ENCODE data around the gene PPP2R2B. TPM values are rescaled to one million over a fixed set of nuclear protein-coding genes. Genes with fewer than 3 reads are reported as not detected.

The PPP2R2B gene
- polyA plus RNA-seq, 1 donor (not counting 4 experiments of a cell fraction or from before 2014, with no cell fraction given), result 0.33 TPM

DNA sequence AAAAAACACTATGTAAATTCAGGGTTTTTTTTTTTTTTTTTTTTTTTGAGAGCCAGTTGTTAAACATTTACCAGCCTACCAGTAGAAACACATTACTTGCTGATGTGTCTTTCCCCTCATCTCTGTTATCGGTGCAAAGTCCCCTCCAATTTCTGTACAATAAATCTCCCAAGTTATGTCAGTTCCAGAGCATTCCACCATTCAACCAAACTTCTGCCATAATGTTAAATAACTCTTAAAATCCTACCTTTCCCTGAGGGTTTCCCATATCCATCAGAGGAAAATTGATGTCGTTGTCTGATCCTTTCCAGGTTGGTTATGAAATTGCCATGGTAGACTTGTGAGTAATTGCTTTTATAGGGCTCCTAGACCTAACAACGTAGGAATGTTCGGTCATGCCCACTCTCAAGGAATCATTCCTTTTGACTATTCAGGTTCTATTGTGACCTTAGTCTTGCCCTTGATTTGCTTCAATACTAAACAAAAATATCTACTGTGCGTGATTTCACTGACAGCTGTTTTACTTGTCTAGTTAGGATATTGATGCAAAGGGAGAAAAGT is 5.6 kb upstream of the PPP2R2B start:
- H3K4me2 ChIP-seq (ENCODE audit: control insufficient read depth, extremely low read depth, insufficient read depth, low read depth, low read length), result peak overlapping the region; percentile 66
- no peaks in the 10 kb centered on the region for H3K9me1 ChIP-seq (ENCODE audit: control insufficient read depth, extremely low read depth, insufficient read depth, low read length)
- no peak for DNase-seq (ENCODE audit: low read depth, low spot score)
- peaks cover 5% of the 10 kb centered on the region for H3K27me3 ChIP-seq (ENCODE audit: control insufficient read depth, extremely low read depth, insufficient read depth, low read length)
- H3K36me3 ChIP-seq (ENCODE audit: control insufficient read depth in 2 of 2, extremely low read depth in 1 of 2, insufficient read depth in 2 of 2, low read length in 2 of 2), result no peaks in the 10 kb centered on the region
- H3K9ac ChIP-seq (ENCODE audit: control insufficient read depth, extremely low read depth, insufficient read depth, low read length), result no peak overlapping the region
- no peak overlapping the region for H2AFZ ChIP-seq (ENCODE audit: control insufficient read depth, low read length)
- TF ChIP-seq, protein P1, sequence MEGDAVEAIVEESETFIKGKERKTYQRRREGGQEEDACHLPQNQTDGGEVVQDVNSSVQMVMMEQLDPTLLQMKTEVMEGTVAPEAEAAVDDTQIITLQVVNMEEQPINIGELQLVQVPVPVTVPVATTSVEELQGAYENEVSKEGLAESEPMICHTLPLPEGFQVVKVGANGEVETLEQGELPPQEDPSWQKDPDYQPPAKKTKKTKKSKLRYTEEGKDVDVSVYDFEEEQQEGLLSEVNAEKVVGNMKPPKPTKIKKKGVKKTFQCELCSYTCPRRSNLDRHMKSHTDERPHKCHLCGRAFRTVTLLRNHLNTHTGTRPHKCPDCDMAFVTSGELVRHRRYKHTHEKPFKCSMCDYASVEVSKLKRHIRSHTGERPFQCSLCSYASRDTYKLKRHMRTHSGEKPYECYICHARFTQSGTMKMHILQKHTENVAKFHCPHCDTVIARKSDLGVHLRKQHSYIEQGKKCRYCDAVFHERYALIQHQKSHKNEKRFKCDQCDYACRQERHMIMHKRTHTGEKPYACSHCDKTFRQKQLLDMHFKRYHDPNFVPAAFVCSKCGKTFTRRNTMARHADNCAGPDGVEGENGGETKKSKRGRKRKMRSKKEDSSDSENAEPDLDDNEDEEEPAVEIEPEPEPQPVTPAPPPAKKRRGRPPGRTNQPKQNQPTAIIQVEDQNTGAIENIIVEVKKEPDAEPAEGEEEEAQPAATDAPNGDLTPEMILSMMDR (optimal IDR thresholded peaks at IDR 0.05 in 1 of 3, IDR thresholded peaks at IDR 0.05 in 1 of 3, conservative IDR thresholded peaks at IDR 0.05 in 1 of 3; ENCODE audit: extremely low read depth in 1 of 3, insufficient read depth in 2 of 3, low read length in 3 of 3), result no peak
- TF ChIP-seq EZH2 (IDR thresholded peaks at IDR 0.05; ENCODE audit: low read length), result no peak
- no peaks in the 10 kb centered on the region for H3K79me2 ChIP-seq (ENCODE audit: control insufficient read depth, insufficient read depth, low read length)
- H4K20me1 ChIP-seq (ENCODE audit: control insufficient read depth, extremely low read depth, insufficient read depth, low read length), result no peaks in the 10 kb centered on the region
- H3K4me1 ChIP-seq (ENCODE audit: control insufficient read depth, extremely low read depth, insufficient read depth, low read length), result peaks cover 14% of the 10 kb centered on the region
- dilution Hi-C loops (cut with MboI; ENCODE audit: extremely low pct_ligation_motif_present, low sequenced_read_pairs), result no loop called here
- H3K4me3 ChIP-seq (ENCODE audit: control insufficient read depth in 2 of 3, extremely low read depth in 1 of 3, insufficient read depth in 2 of 3, low read depth in 1 of 3, low read length in 3 of 3), result peak overlapping the region in 1 of 3 experiments; percentile 52
- H3K9me3 ChIP-seq (ENCODE audit: control insufficient read depth, low read depth, low read length), result no peaks in the 10 kb centered on the region
- no peak overlapping the region for H3K27ac ChIP-seq (ENCODE audit: control insufficient read depth, insufficient read depth, low read length)
- FAIRE-seq, result no peak

DNA sequence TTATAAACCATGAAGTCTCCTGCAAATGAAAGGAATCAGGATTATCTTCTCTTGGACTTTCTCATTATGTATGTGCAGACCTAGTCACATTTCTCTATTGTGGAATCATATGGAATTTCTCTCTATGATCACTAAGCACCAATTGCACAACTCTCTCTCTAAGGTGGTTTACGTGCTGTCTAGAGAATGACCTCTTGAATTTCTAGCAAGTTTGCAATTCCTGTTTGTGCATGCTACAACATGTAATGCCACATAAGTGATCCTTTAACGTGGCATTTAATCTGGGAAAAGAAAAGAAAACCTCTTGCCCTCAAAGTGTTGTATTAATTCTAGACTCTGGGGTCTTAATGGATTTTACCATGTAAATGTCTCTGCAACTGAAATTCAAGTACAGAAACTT is 5.0 kb upstream of the PPP2R2B start:
- Histone ChIP-seq H4K20me1 (ENCODE audit: control insufficient read depth, extremely low read depth, insufficient read depth, low read length) (no peaks in the 10 kb centered on the region), H3K79me2 (ENCODE audit: control insufficient read depth, insufficient read depth, low read length) (no peaks in the 10 kb centered on the region), H2AFZ (ENCODE audit: control insufficient read depth, low read length) (peak overlapping the region; percentile 15), H3K9me3 (ENCODE audit: control insufficient read depth, low read depth, low read length) (no peaks in the 10 kb centered on the region), H3K9me1 (ENCODE audit: control insufficient read depth, extremely low read depth, insufficient read depth, low read length) (no peaks in the 10 kb centered on the region), H3K4me2 (ENCODE audit: control insufficient read depth, extremely low read depth, insufficient read depth, low read depth, low read length) (peak overlapping the region; percentile 66), H3K4me3 (ENCODE audit: control insufficient read depth in 2 of 3, extremely low read depth in 1 of 3, insufficient read depth in 2 of 3, low read depth in 1 of 3, low read length in 3 of 3) (peak overlapping the region in 1 of 3 experiments; percentile 52), H3K27me3 (ENCODE audit: control insufficient read depth, extremely low read depth, insufficient read depth, low read length) (peaks cover 11% of the 10 kb centered on the region), H3K9ac (ENCODE audit: control insufficient read depth, extremely low read depth, insufficient read depth, low read length) (no peak overlapping the region), H3K27ac (ENCODE audit: control insufficient read depth, insufficient read depth, low read length) (no peak overlapping the region), H3K4me1 (ENCODE audit: control insufficient read depth, extremely low read depth, insufficient read depth, low read length) (peaks cover 14% of the 10 kb centered on the region), H3K36me3 (ENCODE audit: control insufficient read depth in 2 of 2, extremely low read depth in 1 of 2, insufficient read depth in 2 of 2, low read length in 2 of 2) (no peaks in the 10 kb centered on the region)
- FAIRE-seq (peak; percentile 63), DNase-seq (ENCODE audit: low read depth, low spot score) (peak; percentile 57)
- dilution Hi-C loops (cut with MboI; ENCODE audit: extremely low pct_ligation_motif_present, low sequenced_read_pairs), result no loop called here
- TF ChIP-seq EZH2 (IDR thresholded peaks at IDR 0.05; ENCODE audit: low read length), result no peak
- TF ChIP-seq, protein P1 (optimal IDR thresholded peaks at IDR 0.05 in 1 of 3, IDR thresholded peaks at IDR 0.05 in 1 of 3, conservative IDR thresholded peaks at IDR 0.05 in 1 of 3; ENCODE audit: extremely low read depth in 1 of 3, insufficient read depth in 2 of 3, low read length in 3 of 3), result no peak
